ENCODE data around the gene THSD7B.

THSD7B gene

DNA sequence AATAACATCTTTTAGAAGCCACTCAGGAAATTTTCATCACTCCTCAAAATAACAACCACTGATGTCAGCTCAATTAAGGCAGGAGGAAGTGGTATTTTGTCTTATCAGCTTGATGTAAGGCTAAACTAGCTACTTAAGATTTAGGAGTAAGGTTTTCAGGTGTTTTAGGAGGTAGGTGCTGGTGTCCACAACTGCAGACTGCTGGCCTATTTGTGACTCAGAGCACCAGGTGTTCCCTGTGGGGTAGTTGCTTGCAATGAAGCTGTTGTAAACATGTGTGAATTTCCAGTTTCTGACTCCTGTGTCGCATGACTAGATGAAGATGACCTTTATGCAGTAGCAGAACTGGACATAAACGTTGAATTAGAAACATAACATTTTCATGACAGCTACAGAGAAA lies 164.2 kb downstream of the THSD7B start:
- DNase-seq (ENCODE audit: low read depth, low spot score): no peak
- ChIA-PET CTCF (no interaction called here), POLR2A (no interaction called here)
- TF ChIP-seq, protein P1, sequence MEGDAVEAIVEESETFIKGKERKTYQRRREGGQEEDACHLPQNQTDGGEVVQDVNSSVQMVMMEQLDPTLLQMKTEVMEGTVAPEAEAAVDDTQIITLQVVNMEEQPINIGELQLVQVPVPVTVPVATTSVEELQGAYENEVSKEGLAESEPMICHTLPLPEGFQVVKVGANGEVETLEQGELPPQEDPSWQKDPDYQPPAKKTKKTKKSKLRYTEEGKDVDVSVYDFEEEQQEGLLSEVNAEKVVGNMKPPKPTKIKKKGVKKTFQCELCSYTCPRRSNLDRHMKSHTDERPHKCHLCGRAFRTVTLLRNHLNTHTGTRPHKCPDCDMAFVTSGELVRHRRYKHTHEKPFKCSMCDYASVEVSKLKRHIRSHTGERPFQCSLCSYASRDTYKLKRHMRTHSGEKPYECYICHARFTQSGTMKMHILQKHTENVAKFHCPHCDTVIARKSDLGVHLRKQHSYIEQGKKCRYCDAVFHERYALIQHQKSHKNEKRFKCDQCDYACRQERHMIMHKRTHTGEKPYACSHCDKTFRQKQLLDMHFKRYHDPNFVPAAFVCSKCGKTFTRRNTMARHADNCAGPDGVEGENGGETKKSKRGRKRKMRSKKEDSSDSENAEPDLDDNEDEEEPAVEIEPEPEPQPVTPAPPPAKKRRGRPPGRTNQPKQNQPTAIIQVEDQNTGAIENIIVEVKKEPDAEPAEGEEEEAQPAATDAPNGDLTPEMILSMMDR (IDR thresholded peaks at IDR 0.05; ENCODE audit: insufficient read depth, low read length, missing control alignments): no peak
- H3K4me3 ChIP-seq (ENCODE audit: low read depth, low read length): no peak overlapping the region

DNA sequence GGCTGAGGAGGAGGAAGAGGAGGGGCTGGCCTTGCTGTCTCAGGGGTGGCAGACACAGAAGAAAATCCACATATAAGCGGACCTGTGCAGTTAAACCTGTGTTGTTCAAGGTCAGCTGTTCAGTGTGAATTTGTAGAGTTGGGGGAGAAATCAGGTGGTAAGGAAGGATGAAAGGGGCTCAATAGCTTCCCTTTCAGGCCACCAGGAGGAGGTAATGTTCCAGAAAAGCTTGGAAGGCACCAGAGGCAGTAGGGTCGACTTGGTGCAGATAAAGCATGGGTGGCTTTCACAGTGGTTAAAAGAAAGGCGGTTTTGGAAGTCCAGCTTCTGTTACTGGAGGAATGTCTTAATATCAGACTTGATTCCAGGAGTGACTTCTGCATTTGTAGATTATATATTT lies 167.4 kb downstream of the THSD7B start:
- CTCF ChIA-PET: interaction anchor here (0.7 to 3.9 kb wide), 2 partner anchors 15 to 906 kb away, joined by 3 to 18 read pairs; no protein-coding TSS in a partner anchor
- no peak for DNase-seq (ENCODE audit: low read depth, low spot score)
- no peak overlapping the region for H3K4me3 ChIP-seq (ENCODE audit: low read depth, low read length)
- TF ChIP-seq, protein P1 (IDR thresholded peaks at IDR 0.05; ENCODE audit: insufficient read depth, low read length, missing control alignments): peak; percentile 31
- POLR2A ChIA-PET: no interaction called here

DNA sequence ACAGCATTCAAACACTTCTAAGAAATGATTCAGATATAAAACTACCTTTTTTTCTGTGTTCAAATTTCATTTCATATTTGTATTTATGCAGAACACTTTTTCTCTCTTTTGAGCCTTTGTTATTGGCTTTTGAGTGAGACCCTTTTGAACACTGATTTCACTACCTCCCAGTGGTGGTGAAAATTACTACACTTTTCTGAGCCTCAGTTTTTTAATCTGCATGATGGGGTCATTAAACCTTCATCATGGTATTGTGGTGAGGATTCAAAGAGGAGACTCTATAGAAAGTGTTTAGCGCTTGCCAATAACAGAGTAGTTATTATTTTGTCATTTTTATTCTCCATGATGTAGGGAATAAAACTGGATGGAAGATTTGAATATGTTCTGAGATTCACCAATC lies 169.8 kb downstream of the THSD7B start:
- TF ChIP-seq, protein P1 (IDR thresholded peaks at IDR 0.05; ENCODE audit: insufficient read depth, low read length, missing control alignments): no peak
- POLR2A ChIA-PET: no interaction called here
- no peak for DNase-seq (ENCODE audit: low read depth, low spot score)
- H3K4me3 ChIP-seq (ENCODE audit: low read depth, low read length): no peak overlapping the region
- CTCF ChIA-PET: no interaction called here

DNA sequence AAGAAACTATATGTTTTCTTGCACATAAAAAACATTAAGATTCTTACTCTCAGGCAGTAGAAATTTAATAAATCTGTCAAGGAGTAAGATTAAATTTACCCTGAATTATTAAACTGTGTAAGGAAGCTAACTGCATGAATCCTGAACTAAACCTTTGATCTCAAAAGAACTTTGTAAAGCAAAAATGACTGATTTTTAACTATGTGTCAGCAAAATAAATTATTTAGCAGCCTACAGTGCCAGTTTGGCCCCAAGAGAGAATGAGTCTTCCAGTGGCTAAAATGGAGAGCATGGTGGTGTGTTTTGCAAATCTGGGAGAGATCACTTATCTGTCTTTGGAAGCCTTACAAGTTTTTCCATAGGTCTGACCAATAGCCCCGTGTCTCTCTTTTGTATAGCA lies 190.7 kb downstream of the THSD7B start:
- TF ChIP-seq, protein P1 (IDR thresholded peaks at IDR 0.05; ENCODE audit: insufficient read depth, low read length, missing control alignments): no peak
- H3K4me3 ChIP-seq (ENCODE audit: low read depth, low read length): no peak overlapping the region
- DNase-seq (ENCODE audit: low read depth, low spot score): no peak
- POLR2A ChIA-PET: no interaction called here
- CTCF ChIA-PET: no interaction called here

DNA sequence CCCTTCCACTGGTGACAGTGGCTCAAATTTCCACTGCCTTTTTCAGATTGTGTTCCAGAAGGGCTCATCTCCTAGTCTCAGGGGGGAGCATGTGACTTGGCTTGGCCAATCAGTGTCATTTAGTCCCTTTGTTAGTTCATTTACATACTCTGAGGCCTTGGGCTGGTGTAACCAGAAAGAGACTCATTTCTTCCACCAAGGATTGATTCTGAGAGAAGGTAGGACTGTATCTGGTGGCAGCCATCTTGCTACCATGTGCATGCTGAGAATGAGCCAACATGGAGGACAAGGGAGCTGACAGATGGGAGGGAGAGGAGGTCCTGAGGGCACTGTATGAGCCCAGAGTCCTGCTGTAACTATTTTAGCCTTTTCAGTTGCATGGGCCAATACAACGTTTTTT lies 191.7 kb downstream of the THSD7B start:
- ChIA-PET CTCF (no interaction called here), POLR2A (no interaction called here)
- TF ChIP-seq, protein P1 (IDR thresholded peaks at IDR 0.05; ENCODE audit: insufficient read depth, low read length, missing control alignments): no peak
- DNase-seq (ENCODE audit: low read depth, low spot score): no peak
- H3K4me3 ChIP-seq (ENCODE audit: low read depth, low read length): no peak overlapping the region

DNA sequence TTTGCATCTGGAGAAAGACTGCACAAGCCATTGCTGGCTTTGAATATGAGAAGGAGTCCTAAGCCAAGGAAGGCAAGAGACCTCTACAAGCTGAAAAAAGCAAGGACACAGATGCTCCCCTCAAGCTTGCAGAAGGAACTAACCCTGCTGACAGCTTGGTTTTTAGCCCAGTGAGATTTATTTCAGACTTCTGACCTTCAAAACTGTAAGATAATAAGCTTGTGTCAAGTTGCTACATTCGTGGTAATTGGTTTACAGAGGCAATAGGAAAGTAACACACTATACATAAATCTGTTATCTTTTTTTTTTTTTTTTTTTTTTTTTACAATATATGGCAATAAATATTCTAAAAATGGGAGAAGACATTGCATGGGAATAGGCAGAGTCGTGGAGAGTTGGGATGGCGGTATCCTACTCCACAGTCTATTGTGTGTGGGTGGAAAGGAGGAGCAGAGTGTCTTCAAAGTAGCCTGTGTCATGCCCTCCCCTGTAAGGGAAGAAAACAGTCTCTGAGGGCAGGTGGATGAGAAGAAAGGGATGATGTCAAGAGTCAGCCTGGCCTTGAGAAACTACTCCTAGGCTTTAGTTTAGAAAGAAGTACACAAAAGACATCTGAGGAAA lies 196.9 kb downstream of the THSD7B start:
- POLR2A ChIA-PET: no interaction called here
- H3K4me3 ChIP-seq (ENCODE audit: low read depth, low read length): no peak overlapping the region
- TF ChIP-seq, protein P1 (IDR thresholded peaks at IDR 0.05; ENCODE audit: insufficient read depth, low read length, missing control alignments): no peak
- CTCF ChIA-PET: no interaction called here
- no peak for DNase-seq (ENCODE audit: low read depth, low spot score)

All from AG04449 (cell line).